H9 (cell line): ENCODE data around the gene IDE. TPM values are rescaled to one million over a fixed set of nuclear protein-coding genes. Genes with fewer than 3 reads are reported as not detected.

Source experiments
- DNase-seq: peaks from one replicate; pipeline ENCODE4 v3.0.0-alpha.2; 2017
- H2AFZ ChIP-seq: one replicate; pipeline ENCODE4 v1.6.1; 2013; ENCODE audit warnings: mild to moderate bottlenecking, low read length, control low read depth, moderate library complexity
- H2AK5ac ChIP-seq: 2 replicates; pipeline ENCODE4 v1.6.1; 2013; ENCODE audit warnings: low read length, control low read depth, mixed read lengths; ENCODE audit not compliant: insufficient read length
- H2BK120ac ChIP-seq: one replicate; pipeline ENCODE4 v1.6.1; 2013; ENCODE audit warnings: low read depth, mild to moderate bottlenecking, low read length, control low read depth, inconsistent platforms; ENCODE audit not compliant: poor library complexity, severe bottlenecking
- H2BK12ac ChIP-seq: 2 replicates; pipeline ENCODE4 v1.6.1; 2013; ENCODE audit warnings: low read length, control low read depth, mixed read lengths, low read depth; ENCODE audit not compliant: insufficient read length
- H2BK15ac ChIP-seq: 2 replicates; pipeline ENCODE4 v1.6.1; 2013; ENCODE audit warnings: low read depth, low read length, control low read depth
- H2BK20ac ChIP-seq: one replicate; pipeline ENCODE4 v1.6.1; 2013; ENCODE audit warnings: low read depth, mild to moderate bottlenecking, low read length, control low read depth, inconsistent platforms; ENCODE audit not compliant: poor library complexity, severe bottlenecking
- H2BK5ac ChIP-seq: 2 replicates; pipeline ENCODE4 v1.6.1; 2013; ENCODE audit warnings: low read length, control low read depth, mixed read lengths; ENCODE audit not compliant: insufficient read length
- H3K14ac ChIP-seq: 2 replicates; pipeline ENCODE4 v1.6.1; 2013; ENCODE audit warnings: low read length, control low read depth; ENCODE audit not compliant: insufficient read depth
- H3K18ac ChIP-seq: 2 replicates; pipeline ENCODE4 v1.6.1; 2013; ENCODE audit warnings: low read depth, mild to moderate bottlenecking, mixed read lengths, low read length, control low read depth; ENCODE audit not compliant: insufficient read length
- H3K23ac ChIP-seq: 2 replicates; pipeline ENCODE4 v1.6.1; 2013; ENCODE audit warnings: low read length, control low read depth, mixed read lengths, low read depth; ENCODE audit not compliant: insufficient read length
- H3K23me2 ChIP-seq: 2 replicates; pipeline ENCODE4 v1.6.1; 2013; ENCODE audit warnings: low read depth, mild to moderate bottlenecking, mixed read lengths, low read length, control low read depth; ENCODE audit not compliant: insufficient read length, poor library complexity, severe bottlenecking
- H3K27ac ChIP-seq: 2 replicates; pipeline ENCODE4 v1.5.1; 2013; ENCODE audit warnings: low read length, control low read depth, mixed read lengths, low read depth; ENCODE audit not compliant: insufficient read length
- H3K27me3 ChIP-seq: 2 replicates; pipeline ENCODE4 v1.6.1; 2013; ENCODE audit warnings: low read length, control low read depth, inconsistent platforms; ENCODE audit not compliant: insufficient read depth
- H3K4ac ChIP-seq: 2 replicates; pipeline ENCODE4 v1.6.1; 2013; ENCODE audit warnings: low read depth, mild to moderate bottlenecking, control low read depth, inconsistent platforms, low read length, moderate library complexity
- H3K4me1 ChIP-seq: 2 replicates; pipeline ENCODE4 v1.6.1; 2013; ENCODE audit warnings: low read length, control low read depth, inconsistent platforms; ENCODE audit not compliant: insufficient read depth
- H3K4me2 ChIP-seq: 2 replicates; pipeline ENCODE4 v1.6.1; 2013; ENCODE audit warnings: low read length, control low read depth, mixed read lengths; ENCODE audit not compliant: insufficient read length, insufficient read depth
- H3K56ac ChIP-seq: 2 replicates; pipeline ENCODE4 v1.6.1; 2013; ENCODE audit warnings: low read depth, mild to moderate bottlenecking, mixed read lengths, low read length, control low read depth; ENCODE audit not compliant: insufficient read length
- H3K79me1 ChIP-seq: 2 replicates; pipeline ENCODE4 v1.6.1; 2013; ENCODE audit warnings: low read depth, mild to moderate bottlenecking, moderate library complexity, low read length, control low read depth, inconsistent platforms; ENCODE audit not compliant: insufficient read depth, poor library complexity, severe bottlenecking
- H3K79me2 ChIP-seq: 2 replicates; pipeline ENCODE4 v1.6.1; 2013; ENCODE audit warnings: low read length, control low read depth, inconsistent platforms; ENCODE audit not compliant: insufficient read depth
- H3K9ac ChIP-seq: 2 replicates; pipeline ENCODE4 v1.6.1; 2013; ENCODE audit warnings: low read length, control low read depth, mixed read lengths; ENCODE audit not compliant: insufficient read length; ENCODE audit errors: extremely low read depth
- H3K9me3 ChIP-seq: one replicate; pipeline ENCODE4 v1.6.1; 2013; ENCODE audit warnings: low read depth, low read length, inconsistent platforms; ENCODE audit not compliant: control insufficient read depth
- H3T11ph ChIP-seq: one replicate; pipeline ENCODE4 v1.6.1; 2013; ENCODE audit warnings: mild to moderate bottlenecking, low read length, control low read depth, inconsistent platforms
- H4K20me1 ChIP-seq: one replicate; pipeline ENCODE4 v1.6.1; 2013; ENCODE audit not compliant: control insufficient read depth, insufficient read length, insufficient read depth
- H4K5ac ChIP-seq: 2 replicates; pipeline ENCODE4 v1.6.1; 2013; ENCODE audit warnings: low read depth, mild to moderate bottlenecking, mixed read lengths, low read length, control low read depth; ENCODE audit not compliant: insufficient read length
- H4K8ac ChIP-seq: replicated peaks from 2 replicates; pipeline ENCODE4 v1.6.1; 2013; ENCODE audit warnings: low read length, control low read depth, mixed read lengths, low read depth; ENCODE audit not compliant: insufficient read length
- H4K91ac ChIP-seq: 2 replicates; pipeline ENCODE4 v1.6.1; 2013; ENCODE audit warnings: low read depth, mild to moderate bottlenecking, moderate library complexity, mixed read lengths, low read length, control low read depth; ENCODE audit not compliant: insufficient read length
- H3K27ac Mint-ChIP-seq, 3 experiments: 2 replicates in 2 of 3; 3 replicates in 1 of 3; pipeline ENCODE4 v1.8.0; 2020 to 2021; ENCODE audit warnings: mixed read lengths in 3 of 3, mild to moderate bottlenecking in 1 of 3, moderate library complexity in 1 of 3
- H3K27me3 Mint-ChIP-seq: 2 replicates; pipeline ENCODE4 v1.8.0; 2021; ENCODE audit warnings: low read depth, mild to moderate bottlenecking, moderate library complexity, mixed read lengths
- H3K36me3 Mint-ChIP-seq, 3 experiments: 2 replicates in 2 of 3; 3 replicates in 1 of 3; pipeline ENCODE4 v1.8.0; 2020 to 2021; ENCODE audit warnings: low read depth in 3 of 3, mixed read lengths in 3 of 3; ENCODE audit not compliant: insufficient read depth in 1 of 3
- H3K4me1 Mint-ChIP-seq, 2 experiments: 2 replicates each; pipeline ENCODE4 v1.8.0; 2020; ENCODE audit warnings: mixed read lengths in 2 of 2
- H3K4me3 Mint-ChIP-seq, 2 experiments: 2 replicates in 1 of 2; 3 replicates in 1 of 2; pipeline ENCODE4 v1.8.0; 2020 to 2021; ENCODE audit warnings: mild to moderate bottlenecking in 2 of 2, mixed read lengths in 2 of 2, moderate library complexity in 1 of 2
- H3K9me3 Mint-ChIP-seq, 2 experiments: 2 replicates in 1 of 2; 3 replicates in 1 of 2; pipeline ENCODE4 v1.8.0; 2020; ENCODE audit warnings: mild to moderate bottlenecking in 2 of 2, mixed read lengths in 2 of 2, moderate library complexity in 1 of 2
- CTCF ChIP-seq: fragments of 200-600 bp; sonication (generic); conservative IDR thresholded peaks from 3 replicates; pipeline ENCODE4 v1.8.0; 2021; ENCODE audit warnings: antibody characterized with exemption, mild to moderate bottlenecking
- WGBS: extraction: QIAGEN DNeasy Blood & Tissue Kit; methylation state at CpG from one replicate; pipeline ENCODE4 v1.1.7; 2013; ENCODE audit warnings: missing lambda C conversion rate, low lambda C conversion rate, mixed read lengths; ENCODE audit not compliant: insufficient read length; ENCODE audit errors: extremely low coverage; 5-methylcytosine and 5-hydroxymethylcytosine counted together
- long read RNA-seq: library from polyadenylated mRNA; unstranded; transcript quantifications from one replicate; pipeline ENCODE4 v2.0.0, GENCODE V29; 2020
- total RNA-seq: library from RNA; stranded (reverse); gene quantifications from 2 replicates; pipeline ENCODE4 v1.2.1, GENCODE V29; 2021

IDE gene
- 45.0 and 48.9 TPM in 2 replicates for total RNA-seq
- long read RNA-seq, full-length matches to known transcripts: 72 of 97 reads
- long read RNA-seq, partial matches to known transcripts: 14 of 97 reads
- long read RNA-seq, other reads (novel, unspliced or antisense): 11 of 97 reads

- Histone ChIP-seq H3K9me3 (no peaks in the 10 kb centered on the region), H2BK12ac (no peak within 1 kb of the TSS), H3K14ac (peak within 1 kb of the TSS; percentile 79), H3K4me2 (peak within 1 kb of the TSS; percentile 93), H2AK5ac (no peak within 1 kb of the TSS), H2BK15ac (no peak within 1 kb of the TSS), H3K56ac (no peak within 1 kb of the TSS), H3K27ac (no peak within 1 kb of the TSS), H2BK5ac (no peak within 1 kb of the TSS), H3T11ph (no peak within 1 kb of the TSS), H3K79me2 (peaks cover 6% of the 10 kb centered on the region; the same call in 1 of the 2 replicates), H4K91ac (no peak within 1 kb of the TSS), H3K23me2 (peaks cover 11% of the 10 kb centered on the region), H2AFZ (no peak within 1 kb of the TSS), H2BK20ac (no peak within 1 kb of the TSS), H3K23ac (no peak within 1 kb of the TSS), H4K5ac (no peak within 1 kb of the TSS), H3K9ac (peak within 1 kb of the TSS; percentile 72), H4K8ac (no peak within 1 kb of the TSS), H3K18ac (peak within 1 kb of the TSS; percentile 71), H3K4ac (no peak within 1 kb of the TSS), H4K20me1 (no peaks in the 10 kb centered on the region), H3K4me1 (0 out of 2 replicates have a peak, but pooled peaks cover 2% of the 10 kb centered on the region), H2BK120ac (no peak within 1 kb of the TSS), H3K27me3 (no peaks in the 10 kb centered on the region), H3K79me1 (no peaks in the 10 kb centered on the region)
- peaks cover 0 to 7% (median 5%) of the 10 kb centered on the region in 3 experiments; a peak in 4 of 7 replicates for H3K36me3 Mint-ChIP-seq
- H3K27ac Mint-ChIP-seq: peak within 1 kb of the TSS; percentile 72 to 92 (median 74); a peak in 5 of 7 replicates
- DNase-seq: peak; percentile 95
- no CpG with 5 or more reads among the region's 80 CpGs for WGBS
- no peaks in the 10 kb centered on the region; the same call in 1 of the 2 replicates for H3K27me3 Mint-ChIP-seq
- H3K4me3 Mint-ChIP-seq: peak within 1 kb of the TSS; percentile 81 to 84
- H3K9me3 Mint-ChIP-seq: no peaks in the 10 kb centered on the region
- TF ChIP-seq CTCF: peak; percentile 70
- peaks cover 24 to 32% of the 10 kb centered on the region in 2 experiments for H3K4me1 Mint-ChIP-seq
Observed at GRCh38 chr10:92573798-92574547, at the start of gene IDE. TSS of gene IDE (minus strand) at chr10:92574093. CDS start at chr10:92574019, 74 bp downstream.
